Measurements from ENCODE around the gene LEMD2.

Gene LEMD2

GRCh38 chr6:33794910-33795623 is 6.1 kb upstream of the LEMD2 start:
- peak; percentile 34 for DNase-seq (ENCODE audit: low spot score)

GRCh38 chr6:33792981-33793380 is 4.1 kb upstream of the LEMD2 start:
- no peak for DNase-seq (ENCODE audit: low spot score)

GRCh38 chr6:33791620-33792019 is 2.7 kb upstream of the LEMD2 start:
- no peak for DNase-seq (ENCODE audit: low spot score)

- DNase-seq (ENCODE audit: low spot score), result no peak
These were observed 2.0 kb upstream of the LEMD2 start for GRCh38 chr6:33790910-33791309.

GRCh38 chr6:33790379-33790778 is 1.4 kb upstream of the LEMD2 start:
- DNase-seq (ENCODE audit: low spot score), result no peak

- DNase-seq (ENCODE audit: low spot score), result no peak
These were observed 593 bp upstream of the LEMD2 start for GRCh38 chr6:33789550-33789895.

- DNase-seq (ENCODE audit: low spot score), result peak; percentile 61
These were observed 806 bp downstream of the LEMD2 start for GRCh38 chr6:33787954-33788693.

GRCh38 chr6:33787346-33787953 is 1.5 kb downstream of the LEMD2 start:
- no peak for DNase-seq (ENCODE audit: low spot score)

GRCh38 chr6:33786736-33787135 is 2.2 kb downstream of the LEMD2 start:
- DNase-seq (ENCODE audit: low spot score), result no peak

- DNase-seq (ENCODE audit: low spot score), result no peak
These were observed 3.2 kb downstream of the LEMD2 start for GRCh38 chr6:33785778-33786177.

GRCh38 chr6:33784787-33785186 is 4.1 kb downstream of the LEMD2 start:
- no peak for DNase-seq (ENCODE audit: low spot score)

- no peak for DNase-seq (ENCODE audit: low spot score)
These were observed 5.0 kb downstream of the LEMD2 start for GRCh38 chr6:33783781-33784520.

GRCh38 chr6:33782561-33782960 is 6.4 kb downstream of the LEMD2 start:
- DNase-seq (ENCODE audit: low spot score), result no peak

GRCh38 chr6:33781131-33781975 is 7.6 kb downstream of the LEMD2 start:
- no peak for DNase-seq (ENCODE audit: low spot score)

- no peak for DNase-seq (ENCODE audit: low spot score)
These were observed 9.0 kb downstream of the LEMD2 start for GRCh38 chr6:33779895-33780294.

- no peak for DNase-seq (ENCODE audit: low spot score)
These were observed 9.6 kb downstream of the LEMD2 start for GRCh38 chr6:33779290-33779689.

- no peak for DNase-seq (ENCODE audit: low spot score)
These were observed 10.3 kb downstream of the LEMD2 start for GRCh38 chr6:33778444-33779121.

- DNase-seq (ENCODE audit: low spot score), result no peak
These were observed 11.2 kb downstream of the LEMD2 start for GRCh38 chr6:33777398-33778388.

GRCh38 chr6:33776764-33777163 is 12.2 kb downstream of the LEMD2 start:
- no peak for DNase-seq (ENCODE audit: low spot score)

- DNase-seq (ENCODE audit: low spot score), result no peak
These were observed 12.7 kb downstream of the LEMD2 start for GRCh38 chr6:33776186-33776585.
